ENCODE results near the gene ELP1.
"Not testable (repeated sequence)": the region's sequence is repeated elsewhere in the genome, so short reads cannot be mapped to it uniquely, and the experiment has no call there.

The ELP1 gene

DNA sequence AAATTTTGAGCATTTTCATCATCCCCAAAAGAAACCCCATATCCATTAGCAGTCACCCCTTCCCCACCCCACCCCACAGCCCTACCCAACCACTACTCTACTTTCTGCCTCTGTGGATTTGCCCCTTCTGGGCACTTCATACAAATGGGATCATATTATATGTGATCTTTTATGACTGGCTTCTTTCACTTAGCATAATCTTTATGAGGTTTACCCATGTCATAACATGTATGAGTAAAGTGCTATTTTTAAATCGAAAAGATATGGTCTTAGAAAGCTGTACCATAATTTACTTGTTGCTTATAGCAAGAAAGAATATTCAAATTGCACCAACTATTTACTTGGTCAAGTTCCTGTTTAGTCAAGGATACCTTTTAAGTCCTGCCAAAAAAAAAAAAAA is 12.7 kb downstream of the ELP1 start:
- DNase-seq: no peak

DNA sequence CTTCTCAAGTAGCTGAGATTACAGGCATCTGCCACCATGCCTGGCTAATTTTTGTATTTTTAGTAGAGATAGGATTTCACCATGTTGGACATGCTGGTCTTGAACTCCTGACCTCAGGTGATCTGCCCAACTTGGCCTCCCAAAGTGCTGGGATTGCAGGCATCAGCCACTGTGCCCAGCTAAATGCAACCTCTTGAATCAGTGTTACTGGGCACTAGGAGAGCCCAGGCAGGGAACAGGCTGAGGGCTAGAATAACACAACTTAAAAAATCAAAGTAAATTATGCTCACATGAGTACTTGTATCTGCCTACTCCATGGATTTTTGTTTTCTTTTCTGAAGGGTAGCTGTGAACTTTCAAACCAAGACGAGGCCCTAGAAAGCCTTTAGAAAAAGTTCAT is 13.5 kb downstream of the ELP1 start:
- not testable (repeated sequence) for DNase-seq

DNA sequence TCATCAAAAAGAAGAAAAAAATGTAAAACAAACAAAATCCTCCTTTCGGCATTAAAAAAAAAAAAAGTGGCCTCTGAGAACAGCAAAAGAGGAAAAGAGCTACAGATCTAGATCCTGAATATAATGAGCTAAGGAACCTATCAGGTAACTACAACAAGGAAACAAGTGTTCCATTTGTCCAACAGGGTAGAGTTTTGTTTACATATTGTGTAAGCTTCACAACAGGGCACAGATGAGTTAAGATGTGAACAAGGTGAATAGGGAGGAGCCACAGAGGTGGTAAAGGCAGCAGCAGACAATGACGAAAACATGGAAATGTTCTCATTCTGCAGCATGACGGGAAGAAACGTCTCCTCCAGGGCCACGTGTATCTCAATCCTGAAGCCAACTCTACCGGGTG is 14.4 kb downstream of the ELP1 start:
- DNase-seq: no peak

DNA sequence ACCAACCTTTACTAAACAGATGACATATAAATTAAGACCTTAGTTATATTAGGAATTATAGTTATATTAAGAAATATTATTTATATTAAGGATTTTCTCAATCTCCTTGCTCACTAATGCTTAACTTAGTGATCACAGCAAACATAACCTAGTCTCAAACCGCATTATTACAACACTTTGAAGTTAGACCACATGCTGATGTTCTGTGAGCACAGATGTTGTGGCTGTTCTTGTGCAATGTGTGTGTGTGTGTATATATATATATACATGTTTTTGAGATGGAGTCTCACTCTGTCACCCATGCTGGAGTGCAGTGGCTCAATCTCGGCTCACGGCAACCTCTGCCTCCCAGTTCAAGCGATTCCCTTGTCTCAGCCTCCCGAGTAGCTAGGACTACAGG is 20.5 kb downstream of the ELP1 start:
- DNase-seq: no peak

DNA sequence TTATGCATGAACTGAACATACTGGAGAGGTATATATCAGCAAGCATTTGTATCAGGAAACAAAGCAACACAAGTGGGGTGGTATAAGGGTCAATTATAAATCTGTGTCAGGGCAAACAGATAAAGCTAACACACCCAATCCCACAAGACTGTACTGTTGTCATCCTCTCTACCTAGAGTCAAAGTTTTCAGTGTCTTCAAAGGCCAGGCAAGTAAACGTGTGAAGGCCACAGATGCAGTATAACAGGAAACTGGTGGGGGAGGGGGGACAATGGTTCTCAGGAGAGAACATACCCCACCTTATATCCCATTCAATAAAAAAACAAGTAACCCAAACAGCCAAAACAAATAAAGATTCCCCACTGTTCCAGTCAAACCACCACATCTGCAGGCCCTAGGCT is 22.1 kb downstream of the ELP1 start:
- no peak for DNase-seq

DNA sequence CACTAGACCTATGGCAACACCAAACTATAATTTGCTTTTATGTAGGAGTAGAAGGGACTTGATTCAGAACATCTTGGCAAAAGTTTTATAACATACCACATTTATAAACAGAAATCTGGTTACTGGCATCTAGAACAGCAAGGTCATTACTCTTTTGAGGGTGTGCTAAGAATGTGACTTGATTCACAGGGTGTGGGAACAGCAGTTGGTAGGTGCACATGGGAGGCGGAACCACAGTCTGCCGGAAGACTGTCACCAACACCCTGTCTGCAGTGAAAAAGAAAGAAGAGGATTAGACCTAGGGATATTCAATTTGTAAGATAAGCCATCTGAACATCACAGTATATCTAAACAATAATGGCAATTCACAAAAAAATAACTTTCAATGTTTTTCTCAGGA is 23.0 kb downstream of the ELP1 start:
- DNase-seq: no peak

DNA sequence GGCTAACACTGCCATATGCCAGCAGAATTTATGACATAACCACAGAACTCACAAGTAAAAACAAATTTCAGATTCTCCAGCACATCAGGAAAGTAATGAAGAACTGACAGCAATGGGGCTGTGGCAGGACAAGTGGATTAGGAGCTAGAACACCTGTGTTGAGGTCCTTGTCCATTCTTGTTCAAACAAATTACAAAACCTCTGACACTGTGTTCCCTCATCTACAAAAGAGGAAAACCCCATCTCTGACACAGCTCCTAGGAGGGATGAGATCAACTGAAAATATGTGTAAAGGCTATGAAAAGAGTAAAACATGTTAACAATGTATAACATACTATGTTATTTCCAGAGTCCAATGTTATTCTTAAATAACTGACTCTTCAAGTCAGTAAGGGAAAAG is 23.5 kb downstream of the ELP1 start:
- DNase-seq: no peak

DNA sequence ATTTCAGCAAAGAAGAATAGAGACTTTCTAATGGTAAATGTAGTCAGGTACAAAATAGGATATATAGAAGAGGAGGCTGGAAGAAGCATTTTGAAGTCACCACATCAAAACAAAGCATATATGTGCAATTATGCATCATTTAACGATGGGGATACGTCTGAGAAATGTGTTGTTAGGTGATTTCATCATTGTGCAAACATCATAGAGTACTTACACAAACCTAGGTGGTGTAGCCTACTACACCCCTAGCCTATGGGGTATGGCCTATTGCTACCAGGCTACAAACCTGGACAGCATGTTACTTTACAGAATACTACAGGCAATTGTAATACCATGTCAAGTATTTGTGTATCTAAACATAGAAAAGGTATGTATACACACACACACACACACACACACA is 28.4 kb downstream of the ELP1 start:
- no peak for DNase-seq

DNA sequence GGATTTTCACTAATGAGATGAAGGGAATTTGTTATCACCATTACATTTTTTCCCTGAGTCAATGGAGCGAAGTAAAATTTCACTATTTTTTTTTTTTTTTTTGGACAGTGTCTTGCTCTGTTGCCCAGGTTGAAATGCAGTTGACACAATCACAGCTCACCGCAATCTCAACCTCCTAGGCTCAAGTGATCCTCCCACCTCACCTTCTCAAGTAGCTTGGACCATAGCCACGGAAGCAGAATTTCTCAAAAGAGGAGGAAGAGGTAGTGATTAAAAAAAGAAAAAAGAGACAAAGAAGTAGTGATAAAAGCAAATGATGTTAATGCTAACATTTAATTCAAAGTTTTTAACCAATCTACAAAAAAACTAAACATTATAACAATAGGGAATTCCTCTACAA is 29.8 kb downstream of the ELP1 start:
- DNase-seq: no peak

DNA sequence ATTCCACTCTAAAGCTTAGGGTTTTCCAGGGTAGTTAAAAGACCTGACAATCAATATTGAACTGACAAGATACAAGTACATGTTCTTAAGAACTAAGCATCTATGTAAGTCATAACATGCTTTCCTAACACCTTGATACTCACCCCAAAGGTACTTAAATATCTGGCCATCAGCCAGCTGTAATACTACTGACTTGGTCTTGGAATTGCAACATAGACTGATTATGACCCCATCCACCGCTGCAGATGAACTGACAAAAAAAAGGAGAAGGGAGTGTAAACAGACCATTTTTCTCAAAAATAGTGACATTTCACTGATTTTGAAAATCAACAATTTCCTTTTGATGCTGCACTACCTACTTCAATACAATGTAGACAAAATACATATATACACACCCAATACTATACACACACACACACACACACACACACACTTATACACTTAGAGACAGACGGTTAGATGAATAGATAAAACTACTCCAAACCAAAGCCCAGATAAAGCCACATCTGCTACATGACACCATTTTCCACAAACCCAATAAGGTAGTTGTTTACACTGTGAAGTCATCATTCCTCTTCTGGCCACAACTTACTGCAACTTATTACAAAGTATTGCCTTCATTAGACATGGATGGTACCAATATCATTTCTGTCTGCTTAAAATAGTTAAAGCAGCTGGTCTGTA is 30.4 kb downstream of the ELP1 start:
- no peak for DNase-seq

DNA sequence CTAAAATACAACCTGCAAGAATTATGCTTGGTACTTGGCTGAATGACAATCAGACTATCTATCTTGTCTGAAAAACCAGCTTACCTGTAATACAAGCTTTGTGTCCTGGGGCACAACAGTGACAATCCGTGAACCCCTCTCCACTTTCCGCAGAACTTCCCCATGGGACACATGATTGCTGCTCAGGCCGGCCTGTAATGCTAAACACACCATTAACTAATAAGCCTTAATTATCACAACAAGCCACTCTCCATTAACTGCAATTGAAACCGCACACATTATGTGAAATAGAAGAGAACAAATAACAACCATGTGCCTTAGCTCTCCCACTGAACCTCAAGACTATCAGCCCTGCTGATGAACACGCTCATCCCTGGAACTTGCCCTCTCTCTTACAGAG is 33.7 kb downstream of the ELP1 start:
- no peak for DNase-seq

DNA sequence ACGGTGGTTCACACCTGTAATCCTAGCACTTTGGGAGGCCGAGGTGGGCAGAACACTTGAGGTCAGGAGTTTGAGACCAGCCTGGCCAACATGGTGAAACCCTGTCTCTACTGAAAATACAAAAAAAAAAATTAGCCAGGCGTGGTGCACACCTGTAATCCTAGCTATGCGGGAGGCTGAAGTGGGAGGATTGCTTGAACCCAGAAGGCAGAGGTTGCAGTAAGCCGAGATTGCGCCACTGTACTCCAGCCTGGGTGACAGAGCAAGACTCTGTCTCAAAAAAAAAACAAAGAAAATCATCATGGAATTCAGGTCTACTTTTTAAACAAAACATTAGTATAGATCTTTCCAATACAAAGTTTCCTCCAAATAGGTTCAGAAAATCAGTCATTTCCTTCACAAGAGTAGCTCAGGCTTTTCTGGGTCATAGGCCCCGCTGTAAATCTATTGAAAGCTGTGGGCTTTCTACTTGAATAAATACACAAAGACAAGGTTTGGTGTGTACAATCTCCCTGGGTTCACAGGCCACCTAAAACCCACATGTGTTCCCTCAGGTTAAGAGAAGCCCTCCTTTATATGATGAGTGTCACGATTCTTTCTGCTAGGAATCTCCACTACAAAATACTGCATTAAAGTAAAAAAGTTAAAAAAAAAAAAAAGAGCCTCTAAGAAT is 34.8 kb downstream of the ELP1 start:
- DNase-seq: not testable (repeated sequence)

DNA sequence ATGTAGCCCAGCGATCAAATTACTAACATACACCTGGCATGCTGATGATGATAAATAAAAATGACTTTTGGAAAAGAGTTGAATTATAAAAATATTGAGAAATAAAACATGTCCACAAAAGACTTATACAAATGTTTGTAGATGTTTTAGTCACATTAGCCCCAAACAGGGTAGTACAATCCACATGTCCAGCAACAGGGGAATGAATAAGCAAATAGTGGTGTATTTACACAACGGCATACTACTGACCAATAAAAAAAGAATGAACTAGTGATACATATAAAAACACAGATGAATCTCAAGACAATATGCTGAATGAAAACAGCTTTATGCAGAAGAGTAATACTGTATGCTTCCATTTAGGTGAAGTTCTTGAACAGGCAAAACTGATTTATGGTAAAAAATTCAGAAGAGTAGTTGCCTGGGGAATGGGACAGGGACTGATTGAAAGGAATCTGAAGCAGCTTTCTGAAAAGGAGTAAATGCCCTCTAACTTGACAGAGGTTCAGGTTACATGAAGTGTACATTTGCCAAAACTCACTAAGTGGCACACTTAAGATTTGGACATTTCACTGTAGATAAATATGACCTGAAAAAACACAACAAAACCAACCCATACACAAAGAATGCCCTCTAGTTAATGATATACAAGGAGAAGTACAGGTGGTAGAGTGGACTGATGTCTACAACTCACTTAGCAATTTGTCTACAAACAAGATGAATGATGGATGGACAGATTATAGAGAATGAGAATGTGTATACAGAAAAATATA is 36.4 kb downstream of the ELP1 start:
- no peak for DNase-seq

DNA sequence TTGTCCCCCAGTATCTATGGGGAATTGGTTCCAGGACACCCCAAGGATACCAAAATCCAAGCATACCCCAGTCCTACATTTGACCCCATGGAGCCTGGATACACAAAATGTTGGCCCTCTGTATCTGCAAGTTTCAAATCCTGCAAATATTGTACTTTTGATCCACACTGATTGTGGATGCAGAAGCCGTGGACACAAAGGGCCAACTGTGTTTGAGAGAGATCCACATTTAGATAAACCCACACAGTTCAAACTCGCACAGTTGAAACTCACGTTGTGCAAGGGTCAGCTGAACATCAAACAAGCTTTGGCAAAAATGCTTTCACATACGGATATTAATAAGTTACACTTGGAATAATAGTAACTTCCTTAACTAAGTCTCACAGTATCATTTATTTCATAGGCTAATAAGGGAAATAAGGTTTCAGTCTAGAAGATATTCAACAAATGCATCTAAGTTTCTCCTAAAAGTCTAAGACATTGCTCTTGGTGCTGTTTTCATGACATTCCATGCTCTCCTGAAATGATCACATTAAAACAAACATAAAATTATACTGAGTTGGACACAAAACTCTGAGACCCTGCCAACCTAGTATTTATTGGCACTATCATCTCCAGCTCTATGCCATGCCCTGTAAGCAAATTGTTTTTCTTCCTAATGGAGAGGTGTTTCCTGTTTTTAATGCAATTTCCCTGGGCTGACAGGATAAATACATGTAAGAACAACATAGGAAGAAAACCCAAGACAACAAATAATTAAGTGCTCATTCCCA is 39.5 kb downstream of the ELP1 start:
- DNase-seq: no peak

DNA sequence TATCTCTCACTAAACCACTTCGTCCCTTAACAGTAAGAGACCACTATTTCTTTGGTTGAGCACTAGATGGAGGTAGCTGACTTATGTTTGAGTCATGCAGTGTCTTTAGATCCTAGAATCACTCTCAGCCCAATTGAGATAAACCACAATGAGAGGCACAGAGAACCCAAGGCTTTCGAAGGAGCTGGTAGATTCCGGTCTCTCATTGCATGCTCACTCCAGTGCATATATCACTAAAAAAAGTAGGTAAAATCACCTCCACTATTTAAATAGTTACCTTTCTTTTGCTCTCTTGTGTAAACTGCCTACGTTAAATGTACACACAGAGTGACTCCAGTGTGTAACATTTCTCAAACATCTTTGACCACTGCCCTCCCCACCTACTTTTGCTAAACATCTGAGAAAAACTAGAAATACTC is 44.3 kb downstream of the ELP1 start:
- DNase-seq: no peak

DNA sequence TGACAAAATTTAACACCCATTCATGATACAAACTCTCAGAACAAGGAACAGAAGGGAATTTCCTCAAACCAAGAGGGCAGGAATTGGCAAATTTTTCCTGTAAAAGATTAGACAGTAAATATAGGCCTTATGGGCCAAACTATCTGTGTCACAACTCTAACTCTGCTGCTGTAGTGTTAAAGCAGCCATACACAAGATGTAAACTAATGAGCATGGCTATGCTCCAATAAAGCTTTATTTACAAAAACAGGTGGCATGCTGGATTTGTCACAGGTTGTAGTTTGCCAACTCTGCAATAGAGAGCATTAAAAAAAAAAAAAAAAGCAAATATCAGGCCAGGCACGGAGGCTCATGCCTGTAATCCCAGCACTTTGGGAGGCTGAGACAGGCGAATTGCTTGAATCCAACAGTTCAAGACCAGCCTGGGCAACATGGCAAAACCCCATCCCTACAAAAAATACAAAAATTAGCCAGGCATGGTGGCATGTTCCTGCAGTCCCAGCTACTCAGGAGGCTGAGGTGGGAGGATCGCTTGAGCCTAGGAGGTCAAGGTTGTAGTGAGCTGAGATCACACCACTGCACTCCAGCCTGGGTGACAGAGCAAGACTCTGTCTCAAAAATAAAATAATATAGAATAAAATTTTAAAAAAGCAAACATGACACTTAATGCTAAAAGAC is 47.2 kb downstream of the ELP1 start:
- not testable (repeated sequence) for DNase-seq

DNA sequence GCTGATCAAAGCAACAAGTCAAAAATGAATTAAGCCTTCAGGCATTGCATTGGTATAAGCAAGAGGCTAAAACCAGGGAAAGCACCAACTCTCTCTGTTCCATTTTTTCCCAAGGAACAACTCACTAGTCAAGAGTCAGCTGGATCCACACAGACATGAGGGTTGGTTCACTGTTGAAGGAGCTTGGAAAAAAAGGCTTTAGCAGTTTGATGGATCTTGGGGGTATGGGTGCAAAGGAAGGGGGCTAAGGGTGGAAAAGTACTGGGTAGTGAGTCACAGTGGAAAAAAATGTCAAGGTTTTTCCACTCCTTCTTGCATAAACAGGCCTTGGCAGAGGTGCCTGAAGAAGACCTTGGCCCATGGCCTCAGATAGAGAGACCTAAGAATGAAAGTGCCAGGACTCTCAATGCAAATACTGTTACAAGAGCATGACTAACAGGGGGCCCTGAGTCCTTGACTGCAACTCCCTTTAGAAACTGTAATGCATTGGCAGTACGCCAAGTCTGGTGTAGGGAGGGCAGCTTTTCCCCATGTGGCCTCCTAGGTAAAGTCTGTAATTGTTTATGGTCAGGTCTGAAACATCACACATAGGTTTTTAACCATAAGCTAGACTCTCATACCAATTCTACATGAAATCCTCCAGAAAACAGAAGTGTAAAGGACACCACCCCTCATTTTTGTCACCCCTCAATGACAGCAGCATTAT is 48.1 kb downstream of the ELP1 start:
- DNase-seq: no peak

DNA sequence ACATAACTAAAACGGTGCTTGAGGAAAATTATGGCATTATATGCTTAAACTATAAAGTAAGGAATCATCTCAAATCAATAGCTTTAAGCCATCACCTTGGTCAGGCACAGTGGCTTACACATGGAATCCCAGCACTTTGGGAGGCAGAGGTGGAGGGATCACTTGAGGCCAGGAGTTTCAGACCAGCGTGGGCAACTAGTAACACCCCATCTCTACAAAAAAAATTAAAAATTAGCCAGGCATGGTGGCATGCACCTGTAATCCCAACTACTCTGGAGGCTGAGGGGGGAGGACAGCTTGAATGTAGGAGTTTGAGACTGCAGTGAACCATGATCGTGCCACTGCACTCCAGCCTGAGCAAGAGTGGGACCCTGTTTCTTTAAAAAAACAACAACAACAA is 49.2 kb downstream of the ELP1 start:
- no peak for DNase-seq

DNA sequence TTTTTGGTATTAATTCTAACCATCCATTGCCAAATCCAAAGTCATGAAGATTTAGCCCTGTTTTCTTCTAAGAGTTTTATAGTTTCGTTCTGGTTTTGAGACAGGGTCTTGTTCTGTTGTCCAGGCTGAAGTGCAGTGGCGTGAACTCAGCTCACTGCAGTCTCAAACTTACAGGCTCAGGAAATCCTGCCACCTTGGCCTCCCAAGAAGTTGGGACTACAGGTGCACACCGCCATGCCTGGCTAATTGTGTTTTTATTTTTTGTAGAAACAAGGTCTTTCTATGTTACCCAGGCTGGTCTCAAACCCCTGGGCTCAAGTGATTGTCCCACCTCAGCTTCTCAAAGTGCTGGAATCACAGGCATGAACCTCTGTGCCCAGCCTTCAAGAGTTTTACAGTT is 50.8 kb downstream of the ELP1 start:
- DNase-seq: no peak

DNA sequence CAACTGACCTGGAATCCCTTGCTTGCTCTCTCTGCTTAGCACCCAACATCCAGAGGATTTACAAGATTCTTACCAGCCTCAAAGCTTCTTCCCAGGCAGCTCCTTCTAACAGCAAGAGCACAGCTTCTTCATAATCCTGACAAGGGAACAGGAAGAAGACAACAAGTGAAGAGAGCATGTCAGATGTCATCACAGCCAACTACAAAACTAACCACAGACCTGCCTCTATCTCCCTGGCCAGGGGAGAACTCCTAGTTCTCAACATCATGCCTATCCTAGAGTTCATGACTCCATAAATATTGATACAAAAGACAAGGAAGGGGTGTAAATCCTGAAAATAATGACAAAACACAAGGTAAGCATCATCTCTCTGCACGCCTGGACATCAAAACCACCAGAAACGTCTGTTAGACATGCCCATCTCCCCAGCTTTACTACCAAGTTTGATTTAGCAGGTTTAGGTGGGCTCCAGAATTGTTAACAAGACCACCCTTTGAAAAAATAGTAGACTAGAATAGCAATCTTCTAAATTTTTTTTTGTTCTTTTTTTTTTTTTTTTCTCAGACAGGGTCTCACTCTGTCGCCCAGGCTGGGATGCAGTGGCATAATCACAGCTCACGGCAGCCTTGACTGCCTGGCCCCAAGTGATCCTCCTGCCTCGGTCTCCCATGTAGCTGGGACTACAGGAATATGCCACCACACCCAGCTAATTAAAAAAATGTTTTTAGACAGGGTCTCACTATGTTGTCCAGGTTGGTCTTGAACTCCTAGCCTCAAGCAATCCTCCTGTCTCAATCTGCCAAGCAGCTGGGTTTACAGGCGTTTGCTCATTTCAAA is 51.7 kb downstream of the ELP1 start:
- DNase-seq: no peak

DNA sequence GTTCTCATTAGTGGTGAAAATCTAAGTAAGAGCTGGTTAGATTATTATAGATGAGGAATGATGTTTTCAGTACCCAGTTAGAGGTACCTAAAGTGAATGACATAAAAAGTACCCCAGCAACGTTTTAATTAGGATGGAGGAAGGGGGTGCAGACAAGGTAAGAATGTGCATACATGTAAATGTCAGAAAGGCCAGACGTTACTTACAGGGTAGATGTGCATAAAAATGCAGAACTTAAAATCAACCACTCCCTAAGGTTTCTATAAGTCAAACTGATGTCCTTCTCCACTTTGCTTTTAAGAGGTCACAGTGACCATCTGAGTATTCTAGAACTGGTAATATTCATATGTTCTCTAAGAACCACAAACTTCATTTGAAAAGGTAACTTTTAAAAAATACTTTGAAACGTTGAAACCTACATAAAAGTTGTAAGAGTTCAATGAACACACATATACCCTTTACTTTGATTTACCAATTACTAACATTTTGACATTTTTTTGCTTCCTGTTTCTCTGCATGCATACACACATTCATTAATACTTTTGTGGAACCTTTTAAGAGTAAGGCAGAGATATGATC is 53.1 kb downstream of the ELP1 start:
- no peak for DNase-seq

Data from NCI-H526 treated with DMSO at 0.1 percent for 48 hours (cell line).